ENCODE results near the gene BTBD8.

Gene BTBD8

DNA sequence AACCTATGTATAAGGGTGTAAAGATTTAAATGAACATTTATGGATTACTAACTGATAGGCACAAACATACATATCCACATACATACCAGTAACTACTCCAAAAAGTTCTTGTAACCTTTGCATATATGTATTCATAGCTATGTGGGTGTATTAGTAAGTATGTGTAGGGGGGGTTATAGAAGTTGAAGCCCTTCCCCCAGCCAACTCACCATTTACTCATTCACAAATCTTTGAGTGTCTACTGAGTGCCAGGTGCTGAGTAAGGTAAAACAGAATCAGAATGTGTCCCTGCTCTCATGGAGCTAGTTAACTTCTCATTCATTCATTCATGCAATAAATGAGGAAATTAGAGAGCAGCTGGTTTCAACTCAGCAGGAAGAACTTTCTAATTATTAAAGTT lies 138.9 kb downstream of the BTBD8 start:
- DNase-seq (ENCODE audit: low spot score) = no peak
- TF ChIP-seq, protein P1, sequence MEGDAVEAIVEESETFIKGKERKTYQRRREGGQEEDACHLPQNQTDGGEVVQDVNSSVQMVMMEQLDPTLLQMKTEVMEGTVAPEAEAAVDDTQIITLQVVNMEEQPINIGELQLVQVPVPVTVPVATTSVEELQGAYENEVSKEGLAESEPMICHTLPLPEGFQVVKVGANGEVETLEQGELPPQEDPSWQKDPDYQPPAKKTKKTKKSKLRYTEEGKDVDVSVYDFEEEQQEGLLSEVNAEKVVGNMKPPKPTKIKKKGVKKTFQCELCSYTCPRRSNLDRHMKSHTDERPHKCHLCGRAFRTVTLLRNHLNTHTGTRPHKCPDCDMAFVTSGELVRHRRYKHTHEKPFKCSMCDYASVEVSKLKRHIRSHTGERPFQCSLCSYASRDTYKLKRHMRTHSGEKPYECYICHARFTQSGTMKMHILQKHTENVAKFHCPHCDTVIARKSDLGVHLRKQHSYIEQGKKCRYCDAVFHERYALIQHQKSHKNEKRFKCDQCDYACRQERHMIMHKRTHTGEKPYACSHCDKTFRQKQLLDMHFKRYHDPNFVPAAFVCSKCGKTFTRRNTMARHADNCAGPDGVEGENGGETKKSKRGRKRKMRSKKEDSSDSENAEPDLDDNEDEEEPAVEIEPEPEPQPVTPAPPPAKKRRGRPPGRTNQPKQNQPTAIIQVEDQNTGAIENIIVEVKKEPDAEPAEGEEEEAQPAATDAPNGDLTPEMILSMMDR (IDR thresholded peaks at IDR 0.05; ENCODE audit: extremely low read depth, insufficient read depth, missing control alignments) = no peak
- in situ Hi-C loops (cut with MboI; ENCODE audit: low pct_unique_long_range_greater_than_20kb, low sequenced_read_pairs, unreplicated experiment) = no loop called here

DNA sequence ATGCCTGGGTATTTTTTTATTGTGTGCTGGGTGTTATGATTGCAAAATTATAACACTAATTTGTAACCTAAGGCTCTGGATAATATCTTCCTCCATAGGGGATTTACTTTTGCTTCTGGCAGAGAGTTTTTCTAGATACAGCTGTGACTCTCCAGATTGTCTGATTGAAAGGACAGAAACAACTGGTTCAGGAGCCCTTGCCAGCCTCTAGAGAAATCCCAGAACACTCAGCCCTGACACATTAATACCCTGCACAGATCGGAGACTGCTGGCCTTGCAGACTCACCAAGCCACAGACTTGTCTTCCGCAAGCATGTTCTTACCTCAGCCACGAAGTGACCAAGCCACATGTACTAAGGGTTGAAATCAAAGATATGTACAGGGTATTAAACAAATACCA lies 148.3 kb downstream of the BTBD8 start:
- in situ Hi-C loops (cut with MboI; ENCODE audit: low pct_unique_long_range_greater_than_20kb, low sequenced_read_pairs, unreplicated experiment) = no loop called here
- no peak for DNase-seq (ENCODE audit: low spot score)
- TF ChIP-seq, protein P1 (IDR thresholded peaks at IDR 0.05; ENCODE audit: extremely low read depth, insufficient read depth, missing control alignments) = no peak

DNA sequence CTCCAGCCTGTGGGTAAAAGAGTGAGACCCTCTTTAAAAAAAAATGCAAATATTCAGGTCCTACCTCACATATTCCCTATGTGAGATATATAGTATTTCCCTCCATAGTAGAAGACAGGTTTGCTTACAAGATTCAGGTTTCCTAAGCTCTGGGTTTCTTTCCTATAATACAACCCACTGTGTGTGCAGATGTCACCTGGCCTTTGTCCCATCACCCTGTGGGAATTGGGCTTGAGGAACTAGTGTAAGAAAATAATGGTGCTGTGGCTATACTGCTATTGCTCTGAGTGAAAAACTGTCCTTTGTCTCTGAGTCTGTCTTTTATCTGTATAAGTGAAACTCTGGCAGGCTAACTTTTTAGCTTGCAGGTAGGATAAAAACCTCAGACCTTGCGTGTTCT lies 150.6 kb downstream of the BTBD8 start:
- in situ Hi-C loops (cut with MboI; ENCODE audit: low pct_unique_long_range_greater_than_20kb, low sequenced_read_pairs, unreplicated experiment) = no loop called here
- TF ChIP-seq, protein P1 (IDR thresholded peaks at IDR 0.05; ENCODE audit: extremely low read depth, insufficient read depth, missing control alignments) = no peak
- no peak for DNase-seq (ENCODE audit: low spot score)
